Posterior vena cava (tissue), 2 donors: ENCODE data around the gene CBX2. TPM values are rescaled to one million over a fixed set of nuclear protein-coding genes. Genes with fewer than 3 reads are reported as not detected.

ENCODE experiments used
- DNase-seq: peaks from one replicate; pipeline ENCODE4 v3.0.0-alpha.2; 2020; ENCODE audit warnings: low spot score
- intact Hi-C, 2 donors: fragments of 100-400 bp; cut with DNase I; formaldehyde crosslinking; loops; one replicate each; pipeline versions ENCODE4 v1.14.1 to v1.14.2; 2022 to 2023
- total RNA-seq, 2 donors: library from RNA; stranded (reverse); fragmentation: NEBNext Ultra II Directional; extraction: Animal tissue kit (Norgen Biotek cat#: 25700); gene quantifications; one replicate each; pipeline ENCODE4 v1.2.1, GENCODE V29; 2021
- donor health status: DM: yes; HTN: yes; CAD: no.
- donor health status: DM: yes; HTN: yes; CAD: no.

CBX2 gene
- total RNA-seq, 2 donors from 2014 or later, result 1.6 to 1.8 TPM

DNA sequence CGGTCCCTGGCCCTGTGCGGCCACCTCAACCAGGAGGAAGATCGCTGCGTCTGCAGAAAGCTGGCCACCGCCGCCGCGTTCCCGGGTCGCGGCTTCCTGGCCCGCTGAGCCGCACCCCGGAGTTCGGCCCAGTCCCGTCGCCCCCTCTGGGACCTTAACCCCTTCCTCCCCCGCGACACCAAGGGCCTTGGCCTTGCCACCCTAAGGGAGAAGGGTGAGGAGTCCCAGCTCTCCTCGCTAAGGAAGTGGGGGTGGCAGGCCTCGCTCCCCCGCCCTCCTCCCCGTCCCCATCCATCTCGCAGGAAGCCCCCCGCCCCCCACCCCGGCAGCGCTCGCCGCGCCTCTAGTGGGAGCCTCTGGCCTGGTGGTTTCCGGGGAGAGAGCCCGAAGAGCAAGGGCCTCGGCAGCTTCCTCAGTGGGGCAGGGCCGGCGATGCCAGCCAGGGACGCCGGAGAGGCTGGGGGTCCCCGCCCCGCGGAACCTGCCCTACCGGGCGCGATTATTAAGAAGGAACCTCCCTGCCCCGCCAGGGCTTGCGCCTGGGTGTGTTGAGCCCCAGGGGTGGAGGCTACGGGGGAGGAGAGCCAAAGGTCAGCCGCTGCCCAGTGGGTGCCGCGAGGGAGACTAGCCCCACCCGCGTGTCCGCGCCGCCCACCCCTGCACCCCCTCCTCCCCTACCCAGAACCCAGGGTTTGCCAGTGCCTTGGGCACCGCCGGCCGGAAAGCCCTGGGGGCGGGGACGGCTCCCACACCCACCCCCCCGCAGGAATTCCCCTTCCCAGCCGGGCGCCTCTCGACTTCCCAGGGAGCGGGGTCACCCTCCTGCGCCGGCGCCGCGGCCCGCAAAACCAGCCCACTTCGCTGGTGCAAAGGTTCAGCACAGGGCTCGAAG lies 54.5 kb downstream of the CBX2 start:
- peak; percentile 75 for DNase-seq
- intact Hi-C loops, result no loop called here

DNA sequence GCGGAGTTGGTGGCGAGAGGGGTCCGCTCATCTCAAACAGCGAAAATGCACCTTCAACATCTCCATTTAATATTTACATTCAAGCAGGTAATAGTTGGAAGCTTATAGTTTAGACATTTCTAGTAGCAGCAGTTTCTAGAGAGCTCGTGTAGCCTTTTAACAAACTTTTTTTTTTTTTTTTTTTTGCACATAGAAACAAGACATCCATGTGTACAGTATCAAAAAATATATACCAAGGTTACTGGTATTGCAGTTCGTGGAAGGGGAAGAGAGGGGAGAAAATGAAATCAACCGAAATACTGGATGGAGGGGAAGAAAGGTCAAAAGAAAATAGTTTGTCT lies 55.1 kb downstream of the CBX2 start:
- intact Hi-C loops, result no loop called here
- no peak for DNase-seq

DNA sequence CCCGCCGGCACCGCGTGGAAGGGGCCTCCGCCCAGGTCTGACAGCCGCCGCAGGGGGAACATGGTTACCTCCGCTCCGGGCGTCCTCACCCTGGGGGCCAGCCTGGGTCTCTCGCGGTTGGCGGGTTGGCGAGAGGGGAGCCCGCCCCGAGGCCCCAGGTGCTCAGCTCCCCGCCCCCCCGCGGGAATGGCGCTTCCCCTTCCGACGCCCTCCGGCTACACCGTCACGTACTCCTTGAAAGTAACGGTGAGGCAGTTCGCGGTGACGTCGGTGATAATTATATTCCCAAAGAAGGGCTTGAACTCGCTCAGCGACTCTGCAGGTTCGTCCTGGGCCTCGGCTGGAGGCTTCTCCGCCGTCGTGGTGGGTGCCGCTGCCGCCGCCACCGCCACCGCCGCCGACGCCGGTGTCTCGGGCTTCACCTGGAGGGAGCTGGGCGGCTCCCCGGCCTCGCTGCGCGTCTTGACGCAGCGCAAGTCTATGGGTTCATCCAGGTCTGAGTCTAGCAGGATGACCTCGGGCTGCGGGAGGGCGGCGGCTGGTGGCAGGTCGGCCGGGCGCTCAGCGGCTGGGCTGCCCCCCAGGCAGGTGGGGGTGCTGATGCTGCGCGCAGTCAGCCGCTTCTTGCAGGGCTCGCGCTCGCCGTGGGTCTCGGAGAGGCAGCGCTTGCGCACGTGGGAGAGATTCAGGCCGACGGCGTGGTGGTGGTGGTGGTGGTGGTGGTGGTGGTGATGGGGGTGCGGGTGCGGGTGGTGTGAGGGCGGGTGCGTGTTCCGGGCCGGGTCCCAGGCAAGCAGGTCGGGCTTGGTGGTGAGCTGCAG lies 56.0 kb downstream of the CBX2 start:
- DNase-seq, result no peak
- intact Hi-C loops, result no loop called here

DNA sequence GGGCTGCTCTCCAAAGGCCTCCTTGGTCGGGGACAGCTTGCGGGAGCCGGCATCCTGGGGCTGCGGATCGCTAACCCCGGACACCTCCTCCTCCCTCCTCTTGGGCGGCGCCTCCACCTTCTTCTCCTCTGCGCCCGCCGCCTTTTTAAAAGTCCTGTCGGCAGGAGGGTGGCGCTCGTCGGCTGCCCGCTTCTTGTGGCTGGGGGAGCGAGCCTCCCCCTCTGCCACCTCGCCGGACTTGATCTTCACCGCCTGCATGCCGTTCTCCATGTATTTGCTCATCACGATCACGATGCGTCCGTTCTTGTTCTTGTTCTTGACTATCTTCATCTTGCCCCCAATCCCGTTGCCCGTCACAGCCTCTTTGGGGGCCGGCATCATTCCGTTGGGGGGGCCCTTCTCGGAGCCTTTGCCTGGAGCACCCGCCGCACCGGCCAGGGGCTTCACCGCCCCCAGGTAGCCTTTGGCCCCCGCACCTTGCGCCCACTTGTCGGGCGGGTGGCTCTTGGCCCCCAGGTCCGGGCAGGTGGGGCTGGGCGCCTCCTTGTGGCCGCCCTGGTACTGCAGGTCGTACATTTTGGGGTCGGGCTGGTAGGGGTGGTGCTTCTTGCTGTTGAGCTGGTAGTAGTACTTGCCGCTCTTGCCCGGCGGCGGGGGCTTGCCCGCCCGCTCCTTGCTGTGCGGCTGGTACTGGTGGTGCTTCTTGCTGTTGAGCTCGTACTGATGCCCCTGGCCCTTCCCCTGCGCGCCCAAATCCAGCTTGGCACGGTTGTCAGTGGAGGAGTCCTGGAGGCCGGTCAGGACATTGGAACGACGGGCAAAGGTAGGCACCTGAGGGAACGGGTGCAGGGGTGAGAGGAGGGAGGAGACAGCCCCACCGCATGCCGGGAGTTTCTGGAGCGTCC lies 56.9 kb downstream of the CBX2 start:
- DNase-seq, result no peak
- intact Hi-C loops, result loop anchor here in 1 of 2 donors (5.0 kb wide), 1 partner anchor 38 kb away; the partner anchor contains the start of gene CBX8

- intact Hi-C loops, result loop anchor here in 1 of 2 donors (5.0 kb wide), 1 partner anchor 38 kb away; the partner anchor contains the start of gene CBX8
- no peak for DNase-seq
Measured at GRCh38 chr17:79835470-79835899, 57.5 kb downstream of the CBX2 start.

DNA sequence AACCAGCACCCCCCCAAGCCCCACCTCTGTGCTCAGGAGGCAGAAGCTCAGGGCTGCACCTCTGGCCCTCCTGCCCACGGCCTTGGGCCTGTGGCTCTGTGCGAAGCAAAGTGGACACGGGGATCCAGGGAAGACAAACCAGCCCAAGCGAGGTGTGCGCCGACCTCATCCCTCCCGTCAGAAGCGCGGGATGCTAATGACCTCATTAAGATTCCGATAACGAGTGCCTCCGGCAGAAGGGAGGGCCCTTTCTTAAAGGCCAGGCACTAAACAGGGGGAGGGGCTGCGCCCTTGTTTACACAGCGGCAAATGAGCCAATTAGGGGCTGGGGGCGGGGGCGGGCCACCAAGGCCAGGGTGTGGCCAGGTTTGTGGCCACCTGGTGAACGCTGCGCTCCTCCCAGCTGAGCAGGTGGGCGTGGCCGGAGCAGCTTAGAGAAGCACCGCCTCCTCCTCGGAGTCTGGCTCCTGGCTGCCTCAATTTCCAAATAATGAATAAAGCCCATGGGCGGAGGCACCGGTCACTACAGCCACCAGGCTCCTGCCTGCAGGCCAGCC lies 58.1 kb downstream of the CBX2 start:
- DNase-seq, result no peak
- intact Hi-C loops, result loop anchor here in 1 of 2 donors (5.0 kb wide), 1 partner anchor 39 kb away; the partner anchor contains the start of gene CBX8

- DNase-seq, result peak; percentile 79
- intact Hi-C loops, result loop anchor here in 1 of 2 donors (5.0 kb wide), 1 partner anchor 39 kb away; the partner anchor contains the start of gene CBX8
Measured at GRCh38 chr17:79836510-79836971, 58.6 kb downstream of the CBX2 start.

DNA sequence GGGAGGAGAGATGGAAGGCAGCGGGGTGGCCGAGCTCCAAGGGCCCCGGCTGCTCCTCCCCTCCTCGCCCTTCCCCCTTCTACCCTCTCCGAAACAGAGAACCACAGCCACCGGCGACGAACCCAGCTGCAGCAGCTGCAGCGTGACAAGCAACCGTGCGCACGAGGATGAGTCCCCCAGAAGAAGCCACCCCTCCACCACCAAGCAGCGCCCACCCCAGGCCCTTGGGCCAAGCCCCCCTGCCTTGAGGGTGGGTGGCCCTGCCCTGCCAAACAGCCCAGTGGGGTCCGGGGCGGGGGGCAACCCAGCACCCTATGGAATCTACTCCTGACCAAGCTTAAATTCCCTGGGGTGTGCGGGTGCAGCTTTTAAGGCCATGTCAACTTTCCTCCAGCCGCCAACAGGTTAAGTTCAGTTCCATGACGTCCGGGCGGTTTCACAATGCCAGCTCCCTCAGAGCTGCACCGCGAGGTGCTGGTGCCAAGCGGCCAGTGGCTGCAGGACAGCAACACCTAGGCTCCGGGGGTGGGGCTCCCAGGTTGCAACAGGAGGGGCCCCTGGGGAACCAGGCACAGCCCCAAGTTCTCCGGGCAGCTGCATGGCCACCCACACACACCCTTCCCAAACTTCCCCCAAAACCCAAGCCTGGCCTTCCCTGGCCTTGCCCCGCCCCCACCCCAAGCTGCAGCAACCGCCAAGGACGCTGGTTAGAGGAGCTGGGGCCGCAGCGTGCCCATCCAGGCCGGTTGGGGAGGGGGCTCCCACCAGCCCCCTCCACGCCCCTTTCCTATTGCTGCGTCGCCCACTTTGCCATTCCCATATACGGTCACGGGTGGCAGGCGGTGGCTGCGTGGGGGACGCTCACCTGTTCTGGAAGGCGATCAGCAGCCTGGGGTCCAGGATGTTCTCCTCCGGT lies 59.3 kb downstream of the CBX2 start:
- peak; percentile 90 for DNase-seq
- intact Hi-C loops, result loop anchor here in 1 of 2 donors (5.0 kb wide), 1 partner anchor 40 kb away; the partner anchor contains the start of gene CBX8

Other genes with a start within 250 kb of the CBX2 start
- gene RBFOX3, start 167.1 kb upstream of the CBX2 start, total RNA-seq, result 10 to 100 TPM in 1 of 2 donors, 1 to 10 TPM in 1; 7.1 to 21.6 TPM
- gene ENPP7, start 47.2 kb upstream of the CBX2 start, total RNA-seq, result not detected
- gene CBX8, start 18.9 kb downstream of the CBX2 start, total RNA-seq, result 1 to 10 TPM; 4.4 to 5.1 TPM
- gene CBX4, start 61.3 kb downstream of the CBX2 start, total RNA-seq, result 10 to 100 TPM; 11.5 to 14.4 TPM